Pancreas (tissue), 10 donors: ENCODE results near the gene ORAI1. TPM values are rescaled to one million over a fixed set of nuclear protein-coding genes. Genes with fewer than 3 reads are reported as not detected.

Source experiments
- ATAC-seq, 4 donors: fragments of 200-7000 bp; cut with Tn5 transposase; one replicate each; pipeline versions ENCODE4 v1.8.0 to v1.9.1; 2020; ENCODE audit warnings: mild to moderate bottlenecking in 4 of 4, moderate library complexity in 4 of 4
- DNase-seq, 6 donors: peaks; one replicate each; pipeline ENCODE4 v3.0.0-alpha.2; 2020
- FAIRE-seq: peaks from 2 replicates; lab custom pipeline; 2012; peaks lifted over from hg19 to GRCh38; lab: Jason Lieb, UNC
- H3K27ac ChIP-seq, 4 donors: fragments of 200-600 bp; sonication (generic); 1 replicate in 3 of 4; 2 replicates in 1 of 4; pipeline versions ENCODE4 v1.5.0 to v1.8.0; 2020
- H3K27me3 ChIP-seq, 4 donors: fragments of 200-600 bp; one replicate each; pipeline ENCODE4 v1.8.0; 2021
- H3K36me3 ChIP-seq, 3 donors: fragments of 200-600 bp; sonication (generic) in 1 of 3; one replicate each; pipeline versions ENCODE4 v1.5.0 to v1.8.0; 2020 to 2021
- H3K4me1 ChIP-seq, 3 donors: fragments of 200-600 bp; one replicate each; pipeline ENCODE4 v1.8.0; 2021
- H3K4me3 ChIP-seq, 4 donors: fragments of 200-600 bp; sonication (generic) in 2 of 4; one replicate each; pipeline versions ENCODE4 v1.5.0 to v1.8.0; 2020 to 2021
- H3K9me3 ChIP-seq, 4 donors: fragments of 200-600 bp; one replicate each; pipeline ENCODE4 v1.8.0; 2021
- CTCF ChIP-seq, 4 donors: fragments of 200-600 bp; sonication (generic) in 3 of 4; IDR thresholded peaks; one replicate each; pipeline versions ENCODE4 v1.5.0 to v1.8.0; 2021; ENCODE audit warnings: antibody characterized with exemption in 4 of 4
- WGBS, 2 donors: extraction: QIAGEN DNeasy Blood & Tissue Kit; methylation state at CpG; one replicate each; pipeline ENCODE4 v1.1.7; 2013; 5-methylcytosine and 5-hydroxymethylcytosine counted together
- intact Hi-C, 3 donors: fragments of 100-400 bp; cut with DNase I; formaldehyde crosslinking; loops; one replicate each; pipeline versions ENCODE4 v1.11.1 to v1.14.2; 2022
- polyA plus RNA-seq, 2 donors: library from polyadenylated mRNA; stranded (reverse); fragments of 200-250 nt; gene quantifications; one replicate each; pipeline ENCODE4 v1.2.3, GENCODE V29; 2013
- total RNA-seq, 6 donors: library from RNA; stranded (reverse); fragmentation: NEBNext Ultra II Directional in 4 of 6; extraction: Animal tissue kit (Norgen Biotek cat#: 25700) in 4 of 6; gene quantifications; one replicate each; pipeline versions ENCODE4 v1.2.1 to v1.2.4, GENCODE V29; 2021 to 2023
- donor health status: healthy with polysubstance abuse.
- donor health status: DM: no; HTN: no; CAD: no; lungs with moderate emphysema.
- donor health status: DM: no; HTN: no; CAD: no.
- donor health status: control.
- donor health status: control.
- donor health status: Bipolar disorder and iron deficiency.
- donor health status: DM: yes; HTN: yes; CAD: no.
- donor health status: DM: no; HTN: no; CAD: no.
- donor health status: DM: no; HTN: no; CAD: no.
- donor health status: DM: yes; HTN: yes; CAD: no.

The ORAI1 gene
- total and polyA plus RNA-seq, 8 donors, result 2.7 to 11.3 (median 5.1) TPM

DNA sequence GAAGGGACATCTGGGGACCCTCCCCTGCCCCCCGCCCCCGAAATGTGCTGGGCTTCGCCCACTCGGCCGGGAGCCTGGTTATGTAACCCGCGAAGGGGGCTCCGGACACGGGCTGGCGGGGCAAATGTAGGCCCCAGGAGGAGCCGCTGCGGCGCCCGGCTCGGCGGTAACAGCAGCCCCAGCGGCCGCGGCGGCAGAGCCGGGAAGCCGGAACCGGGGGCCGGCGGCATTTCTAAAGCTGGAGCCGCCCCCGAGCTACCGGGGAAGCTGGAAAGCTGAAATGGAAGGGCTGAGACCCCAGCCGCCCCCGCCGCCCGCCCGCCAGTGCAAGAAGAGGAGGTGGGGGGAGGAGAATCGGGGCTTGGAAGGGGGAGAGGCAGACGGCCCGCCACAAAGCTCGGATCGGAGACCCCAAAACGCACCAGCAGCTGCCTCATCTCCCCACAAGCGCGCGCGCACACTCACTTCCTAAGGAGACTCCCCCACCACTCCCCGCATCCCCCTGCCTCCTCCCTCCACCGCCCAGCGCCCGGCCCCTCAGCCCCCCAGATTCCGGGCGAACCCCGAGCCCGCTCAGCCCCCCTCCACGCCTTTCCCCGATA is 47.0 kb upstream of the ORAI1 start:
- H3K4me3 ChIP-seq, result peak overlapping the region; percentile 45 to 74 (median 57)
- peaks cover 0 to 10% (median 0%) of the 10 kb centered on the region in 3 donors for H3K36me3 ChIP-seq
- FAIRE-seq (no peak), DNase-seq (peak; percentile 39 to 76 (median 58)), ATAC-seq (peak; percentile 43 to 66 (median 53))
- H3K4me1 ChIP-seq, result peaks cover 0 to 26% (median 0%) of the 10 kb centered on the region in 3 donors
- H3K27ac ChIP-seq, result peak overlapping the region in 2 of 4 donors; percentile 22 to 26
- H3K27me3 ChIP-seq, result no peaks in the 10 kb centered on the region
- TF ChIP-seq CTCF (IDR thresholded peaks at IDR 0.05), result no peak
- no peaks in the 10 kb centered on the region for H3K9me3 ChIP-seq
- WGBS, 2 donors, result 0 to 1% methylated on average over 42 to 53 of the region's 53 CpGs
- intact Hi-C loops, result loop anchor here in 1 of 3 donors (10.0 kb wide), 1 partner anchor 46 kb away; the partner anchor contains the start of gene ORAI1

DNA sequence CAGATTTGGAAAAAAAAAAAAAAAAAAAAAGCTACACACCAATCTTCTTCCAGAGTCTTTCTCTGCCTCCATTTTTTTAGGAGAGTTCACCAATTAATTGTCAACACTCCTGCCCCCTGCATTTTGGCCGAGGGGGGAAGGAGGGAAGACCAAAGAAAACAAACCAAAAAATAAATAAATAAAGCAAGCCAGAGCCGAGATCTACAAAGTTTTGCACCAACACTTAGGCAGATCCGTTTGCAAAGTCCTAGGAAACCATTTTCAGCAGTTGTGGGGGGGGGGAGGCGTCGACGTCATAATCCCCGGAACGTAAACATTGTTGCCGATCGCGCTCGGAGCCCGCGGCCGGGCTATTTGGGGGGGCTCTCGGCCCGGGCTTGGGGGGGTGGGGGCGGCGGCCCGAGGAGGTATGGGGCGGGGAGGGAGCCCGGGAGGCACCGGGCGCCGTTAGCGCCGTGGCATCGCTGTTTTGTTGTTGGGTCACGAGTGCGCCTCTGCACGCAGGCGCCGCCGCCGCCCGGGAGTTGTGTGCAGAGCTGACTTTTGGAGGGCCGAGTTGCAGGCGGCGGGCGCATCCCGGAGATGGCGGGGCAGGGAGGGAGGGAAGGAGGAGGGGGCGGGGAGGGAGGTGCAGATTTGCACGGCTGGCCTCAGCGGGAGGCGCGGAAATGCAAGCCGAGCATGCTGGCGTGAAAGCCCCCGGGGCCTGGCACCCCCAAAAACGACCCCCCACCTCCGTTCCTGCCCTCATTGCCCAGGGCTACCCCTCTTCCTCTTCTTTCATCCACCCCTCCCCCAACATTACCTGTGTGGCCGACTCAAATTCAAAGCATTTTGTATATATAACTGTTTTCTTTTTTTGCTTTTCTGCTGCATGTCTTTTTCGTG is 46.1 kb upstream of the ORAI1 start:
- Histone ChIP-seq H3K4me3 (peak overlapping the region; percentile 45 to 74 (median 57)), H3K27me3 (no peaks in the 10 kb centered on the region), H3K4me1 (peaks cover 0 to 26% (median 0%) of the 10 kb centered on the region in 3 donors), H3K36me3 (peaks cover 0 to 3% (median 0%) of the 10 kb centered on the region in 3 donors), H3K27ac (peak overlapping the region; percentile 51 to 81 (median 80)), H3K9me3 (no peaks in the 10 kb centered on the region)
- 0 to 1% methylated on average over 41 to 52 of the region's 54 CpGs for WGBS, 2 donors
- ATAC-seq, result peak; percentile 71 to 75 (median 74)
- peak; percentile 61 to 86 (median 76) for DNase-seq
- TF ChIP-seq CTCF (IDR thresholded peaks at IDR 0.05), result no peak
- FAIRE-seq, result no peak
- intact Hi-C loops, result loop anchor here in 1 of 3 donors (10.0 kb wide), 1 partner anchor 45 kb away; the partner anchor contains the start of gene ORAI1

DNA sequence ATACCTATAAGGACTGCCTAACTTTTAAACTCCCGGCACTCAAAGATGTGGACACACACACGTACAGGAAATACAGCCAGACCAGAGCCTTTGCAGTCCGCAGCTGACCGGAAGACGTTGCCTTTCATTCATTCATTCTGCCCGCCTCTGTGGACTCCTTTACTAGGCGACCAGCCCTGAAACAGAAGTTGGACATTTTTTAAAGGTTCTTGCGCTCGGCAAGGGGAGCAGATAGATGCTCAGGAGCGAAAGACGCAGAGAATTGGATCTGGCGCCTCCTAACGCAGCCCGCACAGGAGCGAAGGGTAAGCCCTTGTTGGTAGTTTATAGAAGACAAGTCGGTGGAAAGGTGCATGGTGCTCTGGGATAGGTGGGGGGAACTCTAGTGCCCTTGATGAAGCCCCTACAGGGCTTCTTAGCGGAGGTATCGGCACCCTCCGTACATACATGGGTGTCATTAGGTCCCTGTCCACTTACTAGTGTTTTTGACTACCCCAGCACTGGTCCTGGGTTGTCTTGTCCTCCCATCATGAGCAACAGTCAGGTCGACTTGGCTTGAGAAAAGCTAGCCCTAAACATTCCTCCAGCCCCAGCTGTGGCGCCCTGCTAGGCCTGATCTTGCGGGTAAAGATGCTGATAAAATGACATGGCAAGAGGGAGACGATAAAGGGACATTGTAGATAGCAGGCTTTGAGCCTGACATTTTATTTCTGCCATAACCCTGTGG is 45.2 kb upstream of the ORAI1 start, which contains the start of gene KDM2B:
Gene KDM2B (minus strand): TSS at position 65 of the 727 bp plus-strand sequence. CDS start 112 bp downstream, outside the sequence.
- no peak for FAIRE-seq
- no peak for TF ChIP-seq CTCF (IDR thresholded peaks at IDR 0.05)

GRCh38 chr12:121581686-121582429 is 44.5 kb upstream of the ORAI1 start:
- peak overlapping the region in 2 of 4 donors; percentile 80 for H3K27ac ChIP-seq
- no peak for FAIRE-seq
- intact Hi-C loops, result no loop called here
- 41 to 45% methylated on average over 17 of the region's 17 CpGs for WGBS, 2 donors
- ATAC-seq, result peak; percentile 26 to 51 (median 34)
- H3K4me1 ChIP-seq, result peaks cover 0 to 26% (median 0%) of the 10 kb centered on the region in 3 donors
- TF ChIP-seq CTCF (IDR thresholded peaks at IDR 0.05), result no peak
- no peaks in the 10 kb centered on the region for H3K27me3 ChIP-seq
- H3K36me3 ChIP-seq, result no peaks in the 10 kb centered on the region
- peak overlapping the region in 1 of 4 donors; percentile 74 for H3K4me3 ChIP-seq
- no peaks in the 10 kb centered on the region for H3K9me3 ChIP-seq
- DNase-seq, result peak in 4 of 6 donors; percentile 25 to 36 (median 26)

More for the DNA sequence above, 45.2 kb upstream of the ORAI1 start, which contains the start of gene KDM2B:
- H3K27ac ChIP-seq, result peak within 1 kb of the TSS; percentile 51 to 81 (median 80)
- H3K27me3 ChIP-seq, result no peaks in the 10 kb centered on the region
- ATAC-seq, result peak in 3 of 4 donors; percentile 38 to 65 (median 40)
- peak in 2 of 6 donors; percentile 16 to 35 for DNase-seq
- peak within 1 kb of the TSS; percentile 45 to 74 (median 57) for H3K4me3 ChIP-seq
- WGBS, 2 donors, result 58 to 63% methylated on average over 23 of the region's 23 CpGs
- H3K4me1 ChIP-seq, result peaks cover 0 to 26% (median 0%) of the 10 kb centered on the region in 3 donors
- no peaks in the 10 kb centered on the region for H3K9me3 ChIP-seq
- H3K36me3 ChIP-seq, result no peaks in the 10 kb centered on the region
- intact Hi-C loops, result no loop called here
